Stimulated activated CD4-positive, alpha-beta T cell treated with anti-CD3 and anti-CD28 coated beads, Interleukin-4, amount 100 ng/mL, for 4 hours (primary cell): ENCODE data around the gene CSNK1A1L.
"Not testable (repeated sequence)": the region's sequence is repeated elsewhere in the genome, so short reads cannot be mapped to it uniquely, and the experiment has no call there.

ENCODE experiments used
- DNase-seq, 2 experiments: peaks; one replicate each; pipeline ENCODE4 v3.0.0-alpha.2; 2020

The CSNK1A1L gene

GRCh38 chr13:37056228-37056627 is 49.2 kb downstream of the CSNK1A1L start:
- not testable (repeated sequence) for DNase-seq
